ENCODE data around the gene MDM1.

GRCh38 chr12:68375756-68376695 is 43.9 kb upstream of the MDM1 start:
- TF ChIP-seq CTCF (conservative IDR thresholded peaks at IDR 0.05) (no peak), EZH2 (IDR thresholded peaks at IDR 0.05; ENCODE audit: low read depth) (no peak)
